Endodermal cell (in vitro differentiated cells): ENCODE data around the gene MEF2A. TPM values are rescaled to one million over a fixed set of nuclear protein-coding genes. Genes with fewer than 3 reads are reported as not detected.
"Not testable (repeated sequence)": the region's sequence is repeated elsewhere in the genome, so short reads cannot be mapped to it uniquely, and the experiment has no call there.

Experiments used
- DNase-seq: peaks from one replicate; pipeline ENCODE4 v3.0.0-alpha.2; 2017
- H3K27ac ChIP-seq: 2 replicates; pipeline ENCODE4 v1.5.1; 2013; ENCODE audit warnings: mild to moderate bottlenecking, low read depth, low read length, moderate library complexity
- H3K27me3 ChIP-seq: 2 replicates; pipeline ENCODE4 v1.6.1; 2013; ENCODE audit warnings: mild to moderate bottlenecking, low read length, moderate library complexity; ENCODE audit not compliant: insufficient read depth, control insufficient read depth, poor library complexity, severe bottlenecking
- H3K36me3 ChIP-seq: 2 replicates; pipeline ENCODE4 v1.7.0; 2013; ENCODE audit warnings: mild to moderate bottlenecking, low read length, moderate library complexity; ENCODE audit not compliant: control insufficient read depth, insufficient read depth
- H3K4me1 ChIP-seq: one replicate; pipeline ENCODE4 v1.7.0; 2013; ENCODE audit warnings: low read length; ENCODE audit not compliant: control insufficient read depth, insufficient read depth
- H3K4me3 ChIP-seq: 2 replicates; pipeline ENCODE4 v1.5.1; 2013; ENCODE audit warnings: mild to moderate bottlenecking, low read length, moderate library complexity
- H3K9ac ChIP-seq: 2 replicates; pipeline ENCODE4 v1.6.1; 2013; ENCODE audit warnings: mild to moderate bottlenecking, low read length, moderate library complexity; ENCODE audit not compliant: poor library complexity, severe bottlenecking; ENCODE audit errors: extremely low read depth
- H3K9me3 ChIP-seq: 2 replicates; pipeline ENCODE4 v1.6.1; 2013; ENCODE audit warnings: mild to moderate bottlenecking, low read length, moderate library complexity; ENCODE audit not compliant: control insufficient read depth
- H3K27ac Mint-ChIP-seq: 2 replicates; pipeline ENCODE4 v1.8.0; 2020; ENCODE audit warnings: mixed read lengths
- H3K27me3 Mint-ChIP-seq: 2 replicates; pipeline ENCODE4 v1.8.0; 2021; ENCODE audit warnings: mild to moderate bottlenecking, mixed read lengths; ENCODE audit not compliant: insufficient read depth
- H3K36me3 Mint-ChIP-seq: 2 replicates; pipeline ENCODE4 v1.8.0; 2020; ENCODE audit warnings: low read depth, mixed read lengths
- H3K4me1 Mint-ChIP-seq: 2 replicates; pipeline ENCODE4 v1.8.0; 2020; ENCODE audit warnings: mixed read lengths
- H3K4me3 Mint-ChIP-seq: 2 replicates; pipeline ENCODE4 v1.8.0; 2020; ENCODE audit warnings: mild to moderate bottlenecking, moderate library complexity, mixed read lengths
- H3K9me3 Mint-ChIP-seq: 2 replicates; pipeline ENCODE4 v1.8.0; 2020; ENCODE audit warnings: mild to moderate bottlenecking, mixed read lengths
- CTCF ChIP-seq: fragments of 200-600 bp; sonication (generic); conservative IDR thresholded peaks from 2 replicates; pipeline ENCODE4 v1.5.0; 2021; ENCODE audit warnings: antibody characterized with exemption, mild to moderate bottlenecking
- WGBS, 2 experiments: methylation state at CpG; one replicate each; pipeline versions ENCODE4 v1.1.5 to v1.1.7; 2013; ENCODE audit warnings: missing lambda C conversion rate in 2 of 2, mixed read lengths in 1 of 2; ENCODE audit not compliant: insufficient coverage in 1 of 2, insufficient read length in 1 of 2; 5-methylcytosine and 5-hydroxymethylcytosine counted together
- total RNA-seq, 2 donors: library from RNA; stranded (reverse); fragmentation: NEBNext Ultra II Directional in 1 of 2; extraction: Animal tissue kit (Norgen Biotek cat#: 25700) in 1 of 2; gene quantifications; 2 replicates in 1 of 2; 3 replicates in 1 of 2; pipeline ENCODE4 v1.2.1, GENCODE V29; 2021

MEF2A gene
- total RNA-seq, 2 donors from 2014 or later = 23.5 to 28.6 TPM

GRCh38 chr15:99745370-99746086 is 179.7 kb downstream of the MEF2A start:
- H3K4me3 Mint-ChIP-seq = no peak overlapping the region
- Histone ChIP-seq H3K36me3 (no peaks in the 10 kb centered on the region), H3K4me3 (no peak overlapping the region), H3K27ac (no peak overlapping the region), H3K4me1 (no peaks in the 10 kb centered on the region), H3K9me3 (peaks cover 5% of the 10 kb centered on the region), H3K9ac (no peak overlapping the region), H3K27me3 (peaks cover 29% of the 10 kb centered on the region)
- no peak for DNase-seq
- peaks cover 7% of the 10 kb centered on the region for H3K4me1 Mint-ChIP-seq
- H3K27ac Mint-ChIP-seq = no peak overlapping the region
- H3K36me3 Mint-ChIP-seq = no peaks in the 10 kb centered on the region
- no peak for TF ChIP-seq CTCF
- H3K27me3 Mint-ChIP-seq = peaks cover 62% of the 10 kb centered on the region
- WGBS, 2 experiments = 91 to 98% methylated on average over 6 to 9 of the region's 9 CpGs
- H3K9me3 Mint-ChIP-seq = peaks cover 6% of the 10 kb centered on the region

- no peak for TF ChIP-seq CTCF
- Histone ChIP-seq H3K9me3 (peaks cover 5% of the 10 kb centered on the region), H3K27ac (no peak overlapping the region), H3K4me1 (peaks cover 12% of the 10 kb centered on the region), H3K36me3 (no peaks in the 10 kb centered on the region), H3K4me3 (no peak overlapping the region), H3K27me3 (peaks cover 47% of the 10 kb centered on the region), H3K9ac (no peak overlapping the region)
- WGBS, 2 experiments = 93 to 96% methylated on average over 5 to 6 of the region's 6 CpGs
- Mint-ChIP-seq H3K36me3 (no peaks in the 10 kb centered on the region), H3K9me3 (peaks cover 6% of the 10 kb centered on the region), H3K27me3 (peaks cover 66% of the 10 kb centered on the region), H3K27ac (no peak overlapping the region), H3K4me1 (peaks cover 28% of the 10 kb centered on the region), H3K4me3 (no peak overlapping the region)
- DNase-seq = no peak
Measured at GRCh38 chr15:99749386-99749785, 183.6 kb downstream of the MEF2A start.

GRCh38 chr15:99750326-99750725 is 184.5 kb downstream of the MEF2A start:
- WGBS, 2 experiments = 75 to 84% methylated on average over 6 to 11 of the region's 11 CpGs
- not testable (repeated sequence) for H3K9ac ChIP-seq, H3K9me3 Mint-ChIP-seq

More at GRCh38 chr15:99750326-99750725, 184.5 kb downstream of the MEF2A start:
- peaks cover 57% of the 10 kb centered on the region for H3K27me3 ChIP-seq
- H3K27ac Mint-ChIP-seq, DNase-seq, H3K9me3 ChIP-seq, H3K36me3 Mint-ChIP-seq, H3K27ac ChIP-seq, H3K4me3 Mint-ChIP-seq, H3K4me3 ChIP-seq, H3K36me3 ChIP-seq: not testable (repeated sequence)
- H3K4me1 Mint-ChIP-seq = peaks cover 28% of the 10 kb centered on the region
- H3K4me1 ChIP-seq = peaks cover 12% of the 10 kb centered on the region
- H3K27me3 Mint-ChIP-seq = peaks cover 68% of the 10 kb centered on the region
